Smooth muscle cell (in vitro differentiated cells): Measurements from ENCODE around the gene CC2D1A. TPM values are rescaled to one million over a fixed set of nuclear protein-coding genes. Genes with fewer than 3 reads are reported as not detected.

ENCODE experiments used
- DNase-seq: peaks from one replicate; lab custom pipeline; 2025; ENCODE audit not compliant: unreplicated experiment; lab: John Stamatoyannopoulos, UW
- H2AFZ ChIP-seq: fragments of 200-600 bp; sonication (generic); 2 replicates; pipeline ENCODE4 v1.6.0; 2016; ENCODE audit warnings: antibody characterized with exemption, low read depth, mild to moderate bottlenecking
- H3F3A ChIP-seq: fragments of 200-600 bp; sonication (generic); 2 replicates; pipeline ENCODE4 v1.6.0; 2017; ENCODE audit warnings: antibody characterized with exemption, low read depth
- H3K27ac ChIP-seq: fragments of 200-600 bp; sonication (generic); 2 replicates; pipeline ENCODE4 v1.5.1; 2016; ENCODE audit warnings: low read depth, mild to moderate bottlenecking
- H3K27me3 ChIP-seq: fragments of 200-600 bp; sonication (generic); 2 replicates; pipeline ENCODE4 v1.6.1; 2016; ENCODE audit warnings: low read depth, mild to moderate bottlenecking
- H3K36me3 ChIP-seq: fragments of 200-600 bp; sonication (generic); 2 replicates; pipeline ENCODE4 v1.5.1; 2016; ENCODE audit warnings: low read depth
- H3K4me1 ChIP-seq: fragments of 200-600 bp; sonication (generic); 2 replicates; pipeline ENCODE4 v1.5.1; 2016; ENCODE audit warnings: low read depth
- H3K4me2 ChIP-seq: fragments of 200-600 bp; sonication (generic); 2 replicates; pipeline ENCODE4 v1.6.0; 2016; ENCODE audit warnings: mild to moderate bottlenecking
- H3K4me3 ChIP-seq: fragments of 200-600 bp; sonication (generic); 2 replicates; pipeline ENCODE4 v1.5.1; 2016; ENCODE audit warnings: mild to moderate bottlenecking
- H3K79me2 ChIP-seq: fragments of 200-600 bp; sonication (generic); 2 replicates; pipeline ENCODE4 v1.6.0; 2016; ENCODE audit warnings: low read depth, mild to moderate bottlenecking
- H3K9ac ChIP-seq: fragments of 200-600 bp; sonication (generic); 2 replicates; pipeline ENCODE4 v1.6.0; 2016; ENCODE audit warnings: low read depth
- H3K9me3 ChIP-seq: fragments of 200-600 bp; sonication (generic); replicated peaks from 2 replicates; pipeline ENCODE4 v1.5.1; 2016; ENCODE audit warnings: low read depth
- H4K20me1 ChIP-seq: fragments of 200-600 bp; sonication (generic); 2 replicates; pipeline ENCODE4 v1.6.0; 2016; ENCODE audit warnings: low read depth
- CTCF ChIP-seq: fragments of 200-600 bp; sonication (generic); IDR thresholded peaks from 2 replicates; pipeline ENCODE4 v1.5.1; 2017; ENCODE audit warnings: borderline replicate concordance, mild to moderate bottlenecking, antibody characterized with exemption; ENCODE audit not compliant: insufficient read depth, poor library complexity, severe bottlenecking
- WGBS: methylation state at CpG from one replicate; pipeline ENCODE4 v1.1.7; 2016; ENCODE audit warnings: low lambda C conversion rate; 5-methylcytosine and 5-hydroxymethylcytosine counted together
- polyA plus RNA-seq: library from polyadenylated mRNA; unstranded; fragments of >200 nt; fragmentation: Nextera tagmentation; extraction: Ambion mirVana; gene quantifications from 2 replicates; pipeline ENCODE4 v1.2.1, GENCODE V29; 2016
- total RNA-seq: library from RNA; depleted of rRNA; stranded (reverse); fragments of >200 nt; gene quantifications from 2 replicates; pipeline ENCODE4 v1.2.3, GENCODE V29; 2014

The CC2D1A gene
- total and polyA plus RNA-seq, 2 experiments from 2014 or later = 8.0 to 26.3 TPM

- H3K4me2 ChIP-seq = no peak overlapping the region
- no peak overlapping the region for H3K9ac ChIP-seq
- no peak for DNase-seq
- 98% methylated on average over 27 of the region's 28 CpGs for WGBS
- no peaks in the 10 kb centered on the region for H3K36me3 ChIP-seq
- H3K4me1 ChIP-seq = no peaks in the 10 kb centered on the region
- no peaks in the 10 kb centered on the region for H3K79me2 ChIP-seq
- H3F3A ChIP-seq = no peaks in the 10 kb centered on the region
- H4K20me1 ChIP-seq = no peaks in the 10 kb centered on the region
- H3K9me3 ChIP-seq = no peaks in the 10 kb centered on the region
- H3K27ac ChIP-seq = no peak overlapping the region
- no peak for TF ChIP-seq CTCF
- H2AFZ ChIP-seq = no peak overlapping the region
- H3K27me3 ChIP-seq = no peaks in the 10 kb centered on the region
- no peak overlapping the region for H3K4me3 ChIP-seq
Measured at GRCh38 chr19:13923194-13923987, 17.4 kb downstream of the CC2D1A start.

- Histone ChIP-seq H3K4me1 (no peaks in the 10 kb centered on the region), H3F3A (no peaks in the 10 kb centered on the region), H3K36me3 (no peaks in the 10 kb centered on the region), H3K79me2 (no peaks in the 10 kb centered on the region), H4K20me1 (no peaks in the 10 kb centered on the region), H3K27ac (no peak overlapping the region), H3K9me3 (no peaks in the 10 kb centered on the region), H3K9ac (no peak overlapping the region), H2AFZ (no peak overlapping the region), H3K27me3 (no peaks in the 10 kb centered on the region), H3K4me2 (no peak overlapping the region), H3K4me3 (no peak overlapping the region)
- WGBS = 90% methylated on average over 2 of the region's 4 CpGs
- no peak for DNase-seq
- TF ChIP-seq CTCF = no peak
Measured at GRCh38 chr19:13926010-13926409, 20.0 kb downstream of the CC2D1A start.

GRCh38 chr19:13926715-13927114 lies 20.7 kb downstream of the CC2D1A start:
- H3K4me2 ChIP-seq = no peak overlapping the region
- H3K9me3 ChIP-seq = no peaks in the 10 kb centered on the region
- H3K79me2 ChIP-seq = no peaks in the 10 kb centered on the region
- no peak overlapping the region for H3K27ac ChIP-seq
- H3K36me3 ChIP-seq = no peaks in the 10 kb centered on the region
- WGBS = 98% methylated on average over 8 of the region's 8 CpGs
- no peaks in the 10 kb centered on the region for H3F3A ChIP-seq
- DNase-seq = no peak
- TF ChIP-seq CTCF = no peak
- no peaks in the 10 kb centered on the region for H4K20me1 ChIP-seq
- H3K4me1 ChIP-seq = no peaks in the 10 kb centered on the region
- H3K4me3 ChIP-seq = no peak overlapping the region
- H3K27me3 ChIP-seq = no peaks in the 10 kb centered on the region
- no peak overlapping the region for H3K9ac ChIP-seq
- H2AFZ ChIP-seq = no peak overlapping the region

- no peaks in the 10 kb centered on the region for H4K20me1 ChIP-seq
- H3K4me1 ChIP-seq = no peaks in the 10 kb centered on the region
- H3K9ac ChIP-seq = no peak overlapping the region
- H3K36me3 ChIP-seq = no peaks in the 10 kb centered on the region
- no peak for TF ChIP-seq CTCF
- DNase-seq = no peak
- H3K27me3 ChIP-seq = no peaks in the 10 kb centered on the region
- H3K4me2 ChIP-seq = no peak overlapping the region
- no peak overlapping the region for H3K27ac ChIP-seq
- H2AFZ ChIP-seq = no peak overlapping the region
- WGBS = 96% methylated on average over 9 of the region's 12 CpGs
- no peaks in the 10 kb centered on the region for H3F3A ChIP-seq
- no peaks in the 10 kb centered on the region for H3K79me2 ChIP-seq
- H3K9me3 ChIP-seq = no peaks in the 10 kb centered on the region
- no peak overlapping the region for H3K4me3 ChIP-seq
Measured at GRCh38 chr19:13929340-13929739, 23.3 kb downstream of the CC2D1A start.
